Measurements from ENCODE around the gene OPTN.

Gene OPTN

GRCh38 chr10:13161857-13162271 is 61.9 kb downstream of the OPTN start:
- Histone ChIP-seq H3K36me3 (ENCODE audit: insufficient read depth, low read length) (peaks cover 34% of the 10 kb centered on the region), H3K4me1 (ENCODE audit: insufficient read depth, low read length) (0 out of 2 replicates have a peak, but pooled peaks cover 5% of the 10 kb centered on the region), H3K9ac (ENCODE audit: low read depth, low read length) (peak overlapping the region; percentile 89), H3K4me3 (ENCODE audit: low read length) (peak overlapping the region; percentile 92), H3K27me3 (ENCODE audit: insufficient read depth, low read length) (no peaks in the 10 kb centered on the region), H3K9me3 (ENCODE audit: insufficient read depth, low read depth, low read length) (no peaks in the 10 kb centered on the region), H3K27ac (ENCODE audit: low read depth, low read length) (peak overlapping the region; percentile 20; the same call in 1 of the 2 replicates)
- WGBS, result 1% methylated on average over 18 of the region's 18 CpGs

GRCh38 chr10:13163859-13164258 is 63.9 kb downstream of the OPTN start:
- Histone ChIP-seq H3K4me3 (ENCODE audit: low read length) (no peak overlapping the region), H3K36me3 (ENCODE audit: insufficient read depth, low read length) (peaks cover 54% of the 10 kb centered on the region), H3K27me3 (ENCODE audit: insufficient read depth, low read length) (no peaks in the 10 kb centered on the region), H3K9ac (ENCODE audit: low read depth, low read length) (no peak overlapping the region), H3K9me3 (ENCODE audit: insufficient read depth, low read depth, low read length) (no peaks in the 10 kb centered on the region), H3K27ac (ENCODE audit: low read depth, low read length) (no peak overlapping the region), H3K4me1 (ENCODE audit: insufficient read depth, low read length) (0 out of 2 replicates have a peak, but pooled peaks cover 5% of the 10 kb centered on the region)
- 93% methylated on average over 3 of the region's 3 CpGs for WGBS

- Histone ChIP-seq H3K27ac (ENCODE audit: low read depth, low read length) (no peak overlapping the region), H3K27me3 (ENCODE audit: insufficient read depth, low read length) (no peaks in the 10 kb centered on the region), H3K4me1 (ENCODE audit: insufficient read depth, low read length) (0 out of 2 replicates have a peak, but pooled peaks cover 5% of the 10 kb centered on the region), H3K9me3 (ENCODE audit: insufficient read depth, low read depth, low read length) (no peaks in the 10 kb centered on the region), H3K9ac (ENCODE audit: low read depth, low read length) (no peak overlapping the region), H3K4me3 (ENCODE audit: low read length) (no peak overlapping the region), H3K36me3 (ENCODE audit: insufficient read depth, low read length) (peaks cover 65% of the 10 kb centered on the region)
These were observed 65.2 kb downstream of the OPTN start for GRCh38 chr10:13165177-13165576.

GRCh38 chr10:13167568-13167967 is 67.6 kb downstream of the OPTN start:
- Histone ChIP-seq H3K9ac (ENCODE audit: low read depth, low read length) (no peak overlapping the region), H3K27ac (ENCODE audit: low read depth, low read length) (no peak overlapping the region), H3K27me3 (ENCODE audit: insufficient read depth, low read length) (no peaks in the 10 kb centered on the region), H3K4me1 (ENCODE audit: insufficient read depth, low read length) (0 out of 2 replicates have a peak, but pooled peaks cover under 1% of the 10 kb centered on the region), H3K36me3 (ENCODE audit: insufficient read depth, low read length) (peaks cover 88% of the 10 kb centered on the region), H3K9me3 (ENCODE audit: insufficient read depth, low read depth, low read length) (no peaks in the 10 kb centered on the region), H3K4me3 (ENCODE audit: low read length) (no peak overlapping the region)
- WGBS, result 94% methylated on average over 7 of the region's 7 CpGs

GRCh38 chr10:13168781-13169180 is 68.8 kb downstream of the OPTN start:
- H3K27ac ChIP-seq (ENCODE audit: low read depth, low read length), result no peak overlapping the region
- H3K4me1 ChIP-seq (ENCODE audit: insufficient read depth, low read length), result no peaks in the 10 kb centered on the region
- H3K27me3 ChIP-seq (ENCODE audit: insufficient read depth, low read length), result no peaks in the 10 kb centered on the region
- H3K36me3 ChIP-seq (ENCODE audit: insufficient read depth, low read length), result peaks cover 94% of the 10 kb centered on the region
- no peak overlapping the region for H3K4me3 ChIP-seq (ENCODE audit: low read length)
- H3K9me3 ChIP-seq (ENCODE audit: insufficient read depth, low read depth, low read length), result no peaks in the 10 kb centered on the region
- H3K9ac ChIP-seq (ENCODE audit: low read depth, low read length), result no peak overlapping the region
- WGBS, result 95% methylated on average over 6 of the region's 6 CpGs

- WGBS, result 90% methylated on average over 2 of the region's 2 CpGs
- Histone ChIP-seq H3K4me3 (ENCODE audit: low read length) (no peak overlapping the region), H3K4me1 (ENCODE audit: insufficient read depth, low read length) (no peaks in the 10 kb centered on the region), H3K27ac (ENCODE audit: low read depth, low read length) (no peak overlapping the region), H3K36me3 (ENCODE audit: insufficient read depth, low read length) (peaks cover 95% of the 10 kb centered on the region), H3K9me3 (ENCODE audit: insufficient read depth, low read depth, low read length) (no peaks in the 10 kb centered on the region), H3K9ac (ENCODE audit: low read depth, low read length) (no peak overlapping the region), H3K27me3 (ENCODE audit: insufficient read depth, low read length) (no peaks in the 10 kb centered on the region)
These were observed 73.7 kb downstream of the OPTN start for GRCh38 chr10:13173616-13174015.

- no peaks in the 10 kb centered on the region for H3K27me3 ChIP-seq (ENCODE audit: insufficient read depth, low read length)
- no peaks in the 10 kb centered on the region for H3K9me3 ChIP-seq (ENCODE audit: insufficient read depth, low read depth, low read length)
- peaks cover 98% of the 10 kb centered on the region for H3K36me3 ChIP-seq (ENCODE audit: insufficient read depth, low read length)
- no peak overlapping the region for H3K27ac ChIP-seq (ENCODE audit: low read depth, low read length)
- H3K9ac ChIP-seq (ENCODE audit: low read depth, low read length), result no peak overlapping the region
- no peak overlapping the region for H3K4me3 ChIP-seq (ENCODE audit: low read length)
- no peaks in the 10 kb centered on the region for H3K4me1 ChIP-seq (ENCODE audit: insufficient read depth, low read length)
- WGBS, result 93% methylated on average over 4 of the region's 4 CpGs
These were observed 80.8 kb downstream of the OPTN start for GRCh38 chr10:13180788-13181187.

- H3K4me3 ChIP-seq (ENCODE audit: low read length), result no peak overlapping the region
- H3K27ac ChIP-seq (ENCODE audit: low read depth, low read length), result no peak overlapping the region
- H3K9me3 ChIP-seq (ENCODE audit: insufficient read depth, low read depth, low read length), result peaks cover 6% of the 10 kb centered on the region; the same call in 1 of the 2 replicates
- no peaks in the 10 kb centered on the region for H3K27me3 ChIP-seq (ENCODE audit: insufficient read depth, low read length)
- WGBS, result 100% methylated on average over 1 of the region's 1 CpG
- no peaks in the 10 kb centered on the region for H3K4me1 ChIP-seq (ENCODE audit: insufficient read depth, low read length)
- H3K9ac ChIP-seq (ENCODE audit: low read depth, low read length), result no peak overlapping the region
- peaks cover 98% of the 10 kb centered on the region for H3K36me3 ChIP-seq (ENCODE audit: insufficient read depth, low read length)
These were observed 82.5 kb downstream of the OPTN start for GRCh38 chr10:13182424-13182823.

- Histone ChIP-seq H3K27me3 (ENCODE audit: insufficient read depth, low read length) (no peaks in the 10 kb centered on the region), H3K27ac (ENCODE audit: low read depth, low read length) (no peak overlapping the region), H3K9ac (ENCODE audit: low read depth, low read length) (no peak overlapping the region), H3K4me3 (ENCODE audit: low read length) (no peak overlapping the region), H3K9me3 (ENCODE audit: insufficient read depth, low read depth, low read length) (peaks cover 6% of the 10 kb centered on the region; the same call in 1 of the 2 replicates), H3K4me1 (ENCODE audit: insufficient read depth, low read length) (no peaks in the 10 kb centered on the region), H3K36me3 (ENCODE audit: insufficient read depth, low read length) (peaks cover 100% of the 10 kb centered on the region)
- WGBS, result 95% methylated on average over 5 of the region's 5 CpGs
These were observed 83.7 kb downstream of the OPTN start for GRCh38 chr10:13183625-13184024.

- Histone ChIP-seq H3K27ac (ENCODE audit: low read depth, low read length) (no peak overlapping the region), H3K36me3 (ENCODE audit: insufficient read depth, low read length) (peaks cover 100% of the 10 kb centered on the region), H3K9ac (ENCODE audit: low read depth, low read length) (no peak overlapping the region), H3K4me3 (ENCODE audit: low read length) (no peak overlapping the region), H3K27me3 (ENCODE audit: insufficient read depth, low read length) (no peaks in the 10 kb centered on the region), H3K9me3 (ENCODE audit: insufficient read depth, low read depth, low read length) (peaks cover 6% of the 10 kb centered on the region; the same call in 1 of the 2 replicates), H3K4me1 (ENCODE audit: insufficient read depth, low read length) (no peaks in the 10 kb centered on the region)
- WGBS, result 64% methylated on average over 2 of the region's 2 CpGs
These were observed 84.3 kb downstream of the OPTN start for GRCh38 chr10:13184276-13184675.

- 95% methylated on average over 5 of the region's 5 CpGs for WGBS
- Histone ChIP-seq H3K36me3 (ENCODE audit: insufficient read depth, low read length) (peaks cover 99% of the 10 kb centered on the region), H3K27ac (ENCODE audit: low read depth, low read length) (no peak overlapping the region), H3K4me3 (ENCODE audit: low read length) (no peak overlapping the region), H3K9me3 (ENCODE audit: insufficient read depth, low read depth, low read length) (peaks cover 6% of the 10 kb centered on the region; the same call in 1 of the 2 replicates), H3K9ac (ENCODE audit: low read depth, low read length) (no peak overlapping the region), H3K27me3 (ENCODE audit: insufficient read depth, low read length) (no peaks in the 10 kb centered on the region), H3K4me1 (ENCODE audit: insufficient read depth, low read length) (no peaks in the 10 kb centered on the region)
These were observed 85.0 kb downstream of the OPTN start for GRCh38 chr10:13184730-13185514.

Measured in HUES64 (cell line).